Fibroblast of pulmonary artery (primary cell): ENCODE results near the gene OOSP3.
A peak's percentile ranks its signal among the peaks of the same experiment; 100 is the strongest.
"Not testable (repeated sequence)": the region's sequence is repeated elsewhere in the genome, so short reads cannot be mapped to it uniquely, and the experiment has no call there.

Experiments used
- DNase-seq: peaks from one replicate; pipeline ENCODE4 v3.0.0-alpha.2; 2010; ENCODE audit warnings: low read depth
- H3K4me3 ChIP-seq: replicated peaks from 2 replicates; pipeline ENCODE4 v1.5.1; 2011; ENCODE audit warnings: low read depth, mild to moderate bottlenecking, control low read depth, low read length, moderate library complexity
- CTCF ChIP-seq: IDR thresholded peaks from 2 replicates; pipeline ENCODE4 v1.5.1; 2011; ENCODE audit warnings: mild to moderate bottlenecking, control low read depth, low read length, inconsistent platforms; ENCODE audit errors: missing control alignments

Gene OOSP3

GRCh38 chr11:59846556-59846955 is 32.0 kb upstream of the OOSP3 start:
- H3K4me3 ChIP-seq, result no peak overlapping the region
- DNase-seq, result no peak
- no peak for TF ChIP-seq CTCF

DNA sequence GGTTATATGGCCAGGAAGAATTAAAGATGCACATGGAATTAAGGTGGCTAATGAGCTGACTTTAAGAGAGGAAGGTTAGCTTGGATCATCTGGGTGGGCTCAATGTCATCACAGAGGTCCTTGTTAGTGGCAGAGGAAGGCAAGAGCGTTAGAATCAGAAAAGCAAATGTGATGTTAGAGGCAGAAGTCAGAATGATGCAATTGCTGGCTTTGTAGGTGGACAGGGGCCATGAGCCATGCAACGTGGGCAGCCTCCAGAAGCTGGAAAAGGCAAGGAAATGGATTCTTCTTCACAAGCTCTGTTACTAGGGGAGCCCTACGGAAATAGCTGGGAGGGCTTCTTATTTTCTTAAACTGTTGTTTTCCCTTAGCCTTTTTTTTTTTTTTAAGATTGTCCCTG is 31.0 kb upstream of the OOSP3 start:
- DNase-seq, result no peak
- H3K4me3 ChIP-seq, result no peak overlapping the region
- no peak for TF ChIP-seq CTCF

GRCh38 chr11:59848439-59848838 is 30.1 kb upstream of the OOSP3 start:
- DNase-seq, result not testable (repeated sequence)

GRCh38 chr11:59849129-59849528 is 29.5 kb upstream of the OOSP3 start:
- no peak for DNase-seq
- no peak overlapping the region for H3K4me3 ChIP-seq
- TF ChIP-seq CTCF, result no peak

More at GRCh38 chr11:59848439-59848838, 30.1 kb upstream of the OOSP3 start:
- H3K4me3 ChIP-seq, result not testable (repeated sequence)

DNA sequence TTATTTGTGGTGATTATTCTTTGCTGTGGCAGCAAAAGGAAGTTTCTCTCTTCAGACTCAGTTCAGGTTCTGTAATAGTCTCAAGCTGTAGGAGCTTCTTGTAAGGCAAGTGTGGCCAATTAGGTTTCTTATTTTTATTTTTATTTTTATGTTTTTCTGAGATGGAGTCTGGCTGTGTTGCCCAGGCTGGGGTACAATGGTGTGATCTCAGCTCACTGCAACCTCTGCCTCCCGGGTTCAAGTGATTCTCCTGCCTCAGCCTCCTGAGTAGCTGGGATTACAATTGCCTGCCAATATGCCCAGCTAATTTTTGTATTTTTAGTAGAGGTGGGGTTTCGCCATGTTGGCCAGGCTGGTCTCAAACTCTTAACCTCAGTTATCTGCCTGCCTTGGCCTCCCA is 29.0 kb upstream of the OOSP3 start:
- H3K4me3 ChIP-seq, DNase-seq: not testable (repeated sequence)

- DNase-seq, result not testable (repeated sequence)
Measured at GRCh38 chr11:59851416-59851815, 27.2 kb upstream of the OOSP3 start.

DNA sequence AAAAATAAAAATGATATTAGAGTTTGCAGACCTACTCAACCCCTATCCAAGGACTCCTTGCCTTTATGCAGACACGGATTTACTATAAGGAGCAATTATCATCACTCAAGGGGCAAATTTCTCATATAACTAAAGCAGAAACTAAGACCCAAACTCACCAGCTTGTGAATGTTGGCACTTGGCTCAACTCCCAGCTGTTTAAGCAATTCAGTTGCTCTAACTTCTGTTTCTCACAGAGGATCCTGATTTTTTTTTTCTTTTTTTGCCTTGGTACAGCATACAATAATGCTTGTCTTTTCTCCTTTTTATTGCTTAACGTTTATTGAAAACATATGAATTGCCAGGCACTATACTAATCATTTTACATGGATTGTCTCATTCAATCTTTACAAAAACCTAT is 23.7 kb upstream of the OOSP3 start:
- TF ChIP-seq CTCF, result no peak
- no peak for DNase-seq
- H3K4me3 ChIP-seq, result no peak overlapping the region

More at GRCh38 chr11:59851416-59851815, 27.2 kb upstream of the OOSP3 start:
- not testable (repeated sequence) for H3K4me3 ChIP-seq

DNA sequence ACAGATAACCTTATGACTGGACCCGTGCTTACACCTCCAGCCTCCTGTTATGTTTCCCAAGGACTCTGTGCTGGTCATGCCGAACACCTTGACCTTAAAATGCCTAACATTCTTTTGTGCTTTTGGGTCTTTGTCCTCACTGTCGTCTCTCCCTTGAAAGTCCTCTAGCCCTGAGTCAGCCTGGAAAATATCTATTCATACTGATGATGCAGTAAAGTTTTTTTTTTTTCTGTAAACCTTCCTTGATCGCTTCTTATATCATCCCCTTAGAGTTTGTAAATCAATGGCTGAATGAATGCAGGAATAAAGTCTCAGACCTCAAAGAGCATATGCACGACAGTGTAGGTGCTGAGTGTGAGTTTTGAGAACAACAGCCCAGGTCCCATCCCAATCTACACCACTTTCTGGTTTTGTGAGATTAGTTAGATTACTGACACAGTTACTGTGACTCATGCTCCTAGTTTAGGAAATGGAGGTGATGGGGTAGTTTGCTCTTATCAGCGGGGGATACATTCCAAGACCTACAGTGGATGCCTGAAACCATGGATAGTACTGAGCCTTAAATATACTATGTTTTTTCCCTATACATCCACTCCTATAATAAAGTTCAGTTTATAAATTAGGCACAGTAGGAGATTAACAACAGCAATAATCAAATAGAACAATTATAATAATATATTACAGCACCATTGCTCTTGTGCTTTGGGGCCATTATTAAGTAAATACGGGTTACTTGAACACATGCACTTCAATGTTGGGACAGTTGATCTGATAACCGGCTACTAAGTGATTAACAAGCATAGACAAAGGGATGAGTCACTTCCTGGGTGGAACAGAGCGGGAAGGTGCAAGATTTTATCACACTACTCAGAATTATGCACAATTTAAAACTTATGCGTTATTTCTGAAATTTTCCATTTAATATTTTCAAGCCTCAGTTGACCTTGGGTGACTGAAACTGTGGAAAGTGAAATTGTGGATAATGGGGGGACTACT is 20.8 kb upstream of the OOSP3 start:
- H3K4me3 ChIP-seq, result no peak overlapping the region
- peak; percentile 35 for DNase-seq
- TF ChIP-seq CTCF, result no peak
